HFF-Myc (cell line): Measurements from ENCODE around the gene C2orf72.
"Not testable (repeated sequence)": the region's sequence is repeated elsewhere in the genome, so short reads cannot be mapped to it uniquely, and the experiment has no call there.

ENCODE experiments used
- DNase-seq: peaks from one replicate; pipeline ENCODE4 v3.0.0-alpha.2; 2011; ENCODE audit warnings: low read depth; ENCODE audit errors: extremely low read depth
- H3K4me3 ChIP-seq: replicated peaks from 2 replicates; pipeline ENCODE4 v1.5.1; 2011; ENCODE audit warnings: low read depth, mild to moderate bottlenecking, control low read depth, low read length
- CTCF ChIP-seq: IDR thresholded peaks from 2 replicates; pipeline ENCODE4 v1.5.1; 2012; ENCODE audit warnings: mild to moderate bottlenecking, low read depth, low read length, control low read depth; ENCODE audit errors: missing control alignments

C2orf72 gene

GRCh38 chr2:231012463-231012862 is 24.9 kb upstream of the C2orf72 start:
- no peak for DNase-seq
- H3K4me3 ChIP-seq = no peak overlapping the region
- TF ChIP-seq CTCF = no peak

DNA sequence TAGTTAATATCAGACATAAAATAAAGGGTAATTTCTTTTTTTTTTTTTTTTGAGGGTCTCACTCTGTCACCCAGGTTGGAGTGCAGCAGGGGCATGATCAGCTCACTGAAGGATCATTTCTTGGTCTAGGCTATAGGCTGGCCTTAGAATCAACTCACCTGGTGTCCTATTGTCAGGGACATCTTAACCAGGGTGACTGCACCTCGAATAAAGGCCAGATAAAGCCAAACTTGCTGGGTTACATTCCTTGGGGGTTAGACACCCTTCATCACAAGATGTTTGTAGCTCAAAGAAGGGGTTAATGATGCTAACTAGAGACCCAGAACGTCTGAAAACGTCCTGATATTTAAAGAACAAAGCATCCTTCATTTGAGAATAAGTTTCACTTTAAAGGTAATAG is 23.5 kb upstream of the C2orf72 start:
- no peak for TF ChIP-seq CTCF
- DNase-seq = no peak
- no peak overlapping the region for H3K4me3 ChIP-seq

GRCh38 chr2:231015478-231015877 is 21.8 kb upstream of the C2orf72 start:
- H3K4me3 ChIP-seq = no peak overlapping the region
- DNase-seq = no peak
- no peak for TF ChIP-seq CTCF

- TF ChIP-seq CTCF = no peak
- H3K4me3 ChIP-seq = no peak overlapping the region
- DNase-seq = no peak
Observed at GRCh38 chr2:231015926-231016325, 21.4 kb upstream of the C2orf72 start.

- TF ChIP-seq CTCF = no peak
- no peak overlapping the region for H3K4me3 ChIP-seq
- DNase-seq = no peak
Observed at GRCh38 chr2:231016566-231017230, 20.6 kb upstream of the C2orf72 start.

DNA sequence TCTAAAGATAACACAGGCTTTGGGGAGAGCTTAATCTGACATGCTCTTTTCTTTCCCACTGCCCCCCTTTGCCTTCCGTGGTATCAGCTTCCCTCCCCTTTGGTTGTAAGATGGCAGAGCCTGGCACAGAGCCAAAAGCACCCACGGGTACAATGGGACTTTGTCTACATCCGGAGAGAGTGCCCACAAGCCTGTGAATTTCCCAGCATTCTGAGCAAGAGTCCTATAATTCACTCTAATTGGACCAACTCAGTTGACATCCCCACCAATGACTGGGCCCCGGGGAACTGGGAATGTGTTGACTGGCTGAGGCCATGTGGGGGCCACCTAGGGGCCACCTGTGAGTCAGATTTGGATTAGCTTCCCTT is 20.1 kb upstream of the C2orf72 start:
- DNase-seq = no peak
- no peak overlapping the region for H3K4me3 ChIP-seq
- no peak for TF ChIP-seq CTCF

- TF ChIP-seq CTCF = no peak
- H3K4me3 ChIP-seq = no peak overlapping the region
Observed at GRCh38 chr2:231018184-231018583, 19.1 kb upstream of the C2orf72 start.

GRCh38 chr2:231025059-231025458 is 12.3 kb upstream of the C2orf72 start:
- not testable (repeated sequence) for H3K4me3 ChIP-seq, DNase-seq

More at GRCh38 chr2:231018184-231018583, 19.1 kb upstream of the C2orf72 start:
- no peak for DNase-seq
